ENCODE measurements around the gene FAT4. TPM values are rescaled to one million over a fixed set of nuclear protein-coding genes. Genes with fewer than 3 reads are reported as not detected.

FAT4 gene
- 17.3 and 30.7 TPM in 2 replicates for total RNA-seq

DNA sequence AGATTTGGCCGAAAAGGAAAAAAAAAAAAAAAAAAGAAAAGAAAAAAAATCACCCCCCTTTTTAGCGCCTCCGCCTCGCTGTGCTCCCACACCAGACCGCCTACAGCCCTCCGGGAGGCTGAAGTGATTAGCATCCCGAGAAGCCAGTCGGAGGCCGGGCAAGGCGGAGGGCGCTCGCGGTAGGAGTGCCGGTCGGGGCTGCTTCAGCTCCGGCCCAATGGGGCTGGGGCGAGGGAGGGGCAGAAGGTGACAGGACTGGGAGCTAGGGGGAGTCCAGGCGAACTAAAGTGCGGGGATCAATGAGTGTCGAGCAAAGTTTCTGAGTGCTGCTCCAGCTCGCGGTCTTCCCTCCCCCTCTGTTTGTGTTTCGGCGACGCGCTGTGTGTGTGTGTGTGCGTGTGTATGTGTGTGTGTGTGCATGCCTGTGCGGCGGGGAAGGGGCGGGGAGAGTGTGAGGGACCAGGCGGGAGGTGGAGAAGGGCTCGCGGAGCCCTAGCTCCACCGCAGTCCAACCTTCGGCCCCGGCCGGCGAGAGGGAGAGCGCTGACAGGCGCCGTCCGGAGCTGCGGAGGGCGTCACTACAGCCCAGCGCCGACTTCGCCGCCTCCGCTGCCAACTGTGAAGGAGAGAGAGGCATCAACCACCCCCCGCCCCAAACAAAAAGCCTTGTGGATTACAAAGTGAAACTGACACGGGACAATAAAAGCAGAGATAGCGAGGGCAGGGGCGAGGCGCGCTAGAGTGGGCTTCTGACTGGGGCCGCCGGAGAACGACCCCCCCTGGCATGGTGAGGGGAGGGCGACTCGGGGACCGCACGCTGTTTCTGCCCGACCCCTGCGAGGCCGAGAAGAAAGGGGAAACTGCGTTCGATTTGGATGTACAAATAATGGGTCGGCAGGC, at the start of gene FAT4:
FAT4 (plus strand) TSS at position 280 of the 900 bp plus-strand sequence. CDS start 1,457 bp downstream, outside the sequence.
- DNase-seq (ENCODE audit: extremely low read depth, low read depth, low spot score): peak; percentile 84

- DNase-seq (ENCODE audit: extremely low read depth, low read depth, low spot score): no peak
Observed at GRCh38 chr4:125265846-125266245, 48.9 kb upstream of the FAT4 start.

DNA sequence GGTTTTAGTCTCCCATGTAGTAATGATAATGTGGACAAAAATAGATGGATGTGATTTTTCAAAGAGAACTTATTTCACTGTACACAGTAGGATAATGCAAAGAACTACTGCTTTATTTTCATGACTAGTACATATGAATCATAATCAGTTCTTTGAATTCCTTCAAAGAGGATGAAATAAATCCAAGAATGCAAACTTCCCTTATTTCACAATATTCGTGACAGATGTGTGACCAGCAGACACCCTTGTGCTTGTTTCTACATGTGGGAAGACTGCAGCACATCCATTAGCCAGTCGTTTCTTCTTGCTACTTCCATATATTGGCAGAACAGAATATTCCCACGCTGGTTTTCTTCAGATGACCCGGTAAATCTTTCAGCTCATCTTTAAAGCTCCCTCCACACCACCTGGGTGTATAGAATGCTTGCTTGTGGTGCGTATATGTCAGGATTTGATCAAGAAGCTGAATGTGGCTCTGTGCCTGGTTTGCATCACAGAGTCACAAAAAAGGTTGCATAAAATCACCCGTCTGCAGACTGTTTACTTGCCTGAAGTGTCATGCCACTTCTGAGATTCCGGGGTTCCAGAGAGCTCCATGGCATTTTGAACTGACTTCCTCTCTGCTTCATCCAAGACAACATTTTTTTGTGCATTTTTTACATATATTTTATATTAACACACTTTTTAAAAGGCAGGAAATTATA, 47.7 kb upstream of the FAT4 start:
- DNase-seq (ENCODE audit: extremely low read depth, low read depth, low spot score): no peak

- DNase-seq (ENCODE audit: extremely low read depth, low read depth, low spot score): no peak
Observed at GRCh38 chr4:125267630-125268029, 47.1 kb upstream of the FAT4 start.

GRCh38 chr4:125268068-125268755, 46.5 kb upstream of the FAT4 start:
- DNase-seq (ENCODE audit: extremely low read depth, low read depth, low spot score): no peak

- no peak for DNase-seq (ENCODE audit: extremely low read depth, low read depth, low spot score)
Observed at GRCh38 chr4:125276811-125277210, 37.9 kb upstream of the FAT4 start.

DNA sequence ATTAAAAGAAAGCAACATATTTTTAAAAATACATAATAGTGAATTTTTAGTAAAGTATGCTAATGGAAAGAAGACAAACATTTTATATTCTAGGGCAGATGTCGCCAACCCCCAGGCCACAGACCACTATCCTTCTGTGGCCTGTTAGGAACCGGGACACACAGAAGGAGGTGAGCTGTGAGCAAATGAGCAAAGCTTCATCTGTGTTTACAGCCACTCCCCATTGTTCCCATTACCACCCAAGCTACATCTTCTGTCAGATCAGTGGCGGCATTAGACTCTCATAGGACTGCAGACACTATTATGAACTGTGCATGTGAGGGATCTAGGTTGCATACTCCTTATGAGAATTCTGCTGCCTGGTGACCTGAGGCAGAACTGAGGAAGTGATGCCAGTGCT, 37.0 kb upstream of the FAT4 start:
- no peak for DNase-seq (ENCODE audit: extremely low read depth, low read depth, low spot score)

DNA sequence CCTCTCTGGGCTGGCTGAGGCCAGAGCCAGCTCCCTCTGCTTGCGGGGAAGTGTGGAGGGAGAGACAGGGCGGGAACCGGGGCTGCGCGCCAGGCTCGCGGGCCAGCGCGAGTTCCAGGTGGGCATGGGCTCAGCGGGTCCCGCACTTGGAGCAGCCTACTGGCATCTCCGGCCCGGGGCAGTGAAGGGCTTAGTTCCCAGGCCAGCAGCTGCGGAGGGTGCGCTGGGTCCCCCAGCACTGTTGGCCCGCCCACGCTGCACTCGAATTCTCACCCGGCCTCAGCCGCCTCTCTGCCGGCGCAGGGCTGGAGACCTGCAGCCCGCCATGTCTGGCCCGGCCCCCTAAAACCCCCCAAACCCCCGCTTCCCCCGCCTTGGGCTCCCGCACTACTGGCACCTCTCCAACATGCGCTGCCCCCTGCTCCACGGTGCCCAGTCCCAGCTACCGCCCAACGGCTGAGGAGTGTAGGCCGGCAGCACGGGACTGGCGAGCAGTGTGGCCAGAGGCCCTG, 33.8 kb upstream of the FAT4 start:
- no peak for DNase-seq (ENCODE audit: extremely low read depth, low read depth, low spot score)

DNA sequence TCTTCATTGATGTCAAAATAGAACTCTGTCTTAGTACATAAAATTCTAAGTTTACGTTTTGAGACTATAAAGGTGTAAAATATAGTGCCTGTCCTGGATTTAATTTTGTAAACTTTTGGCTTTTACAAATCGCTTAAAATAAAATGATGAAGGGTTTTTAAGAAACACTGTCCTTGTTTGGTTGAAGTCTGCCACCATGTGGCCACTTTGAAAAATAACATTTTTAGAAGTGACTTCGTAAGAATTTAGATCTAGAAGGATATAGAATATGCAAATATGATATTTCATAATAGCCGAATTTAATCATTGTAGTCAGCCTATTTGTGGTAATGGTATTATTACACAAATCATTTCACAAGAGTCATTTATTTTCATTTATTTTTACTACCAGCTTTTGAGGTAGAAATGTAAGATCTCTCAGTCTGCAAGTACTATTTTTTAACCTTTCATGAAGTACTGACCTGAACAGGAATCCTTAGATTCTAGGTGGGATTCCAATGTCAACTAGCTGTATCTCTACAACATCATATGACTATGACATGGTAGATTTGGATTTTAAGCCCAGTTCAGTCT, 31.0 kb upstream of the FAT4 start:
- DNase-seq (ENCODE audit: extremely low read depth, low read depth, low spot score): no peak

GRCh38 chr4:125297116-125297515, 17.6 kb upstream of the FAT4 start:
- DNase-seq (ENCODE audit: extremely low read depth, low read depth, low spot score): no peak

DNA sequence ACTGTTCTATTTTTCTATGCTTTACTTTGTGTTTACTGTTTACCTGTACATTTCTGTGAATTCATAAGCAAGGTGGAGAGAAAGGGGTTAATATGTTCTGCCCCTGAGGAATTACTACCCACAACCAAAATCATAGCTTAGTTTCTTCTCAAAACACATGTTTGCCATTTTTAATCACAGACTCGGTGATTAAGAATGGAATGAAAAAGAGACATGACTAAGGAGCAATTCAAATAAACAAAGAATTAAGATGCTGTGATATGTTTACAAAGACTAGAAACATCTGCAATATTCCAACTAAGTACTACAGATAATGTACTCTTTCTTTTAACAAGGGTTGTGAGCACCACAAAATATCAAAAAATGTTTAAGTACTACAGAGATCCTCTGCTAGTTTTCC, 11.7 kb upstream of the FAT4 start:
- no peak for DNase-seq (ENCODE audit: extremely low read depth, low read depth, low spot score)

DNA sequence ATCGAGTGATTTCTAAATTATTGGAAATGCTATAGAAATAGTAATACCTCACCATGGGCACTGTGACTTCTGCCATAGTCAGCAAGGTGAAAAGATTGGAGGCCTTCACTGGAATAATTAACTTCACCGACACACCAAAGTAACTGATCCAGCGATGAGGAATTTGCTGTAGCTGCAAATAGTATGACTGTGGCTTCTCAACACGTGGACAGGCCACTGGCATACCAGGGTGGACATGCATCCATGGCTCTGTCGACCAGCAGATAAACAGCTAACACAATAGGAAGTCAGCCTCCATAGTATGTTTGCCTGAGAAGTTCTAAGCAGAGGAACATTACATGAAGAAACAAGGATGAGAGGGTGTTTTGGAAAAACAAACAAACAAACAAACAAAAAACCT, 10.9 kb upstream of the FAT4 start:
- no peak for DNase-seq (ENCODE audit: extremely low read depth, low read depth, low spot score)

DNA sequence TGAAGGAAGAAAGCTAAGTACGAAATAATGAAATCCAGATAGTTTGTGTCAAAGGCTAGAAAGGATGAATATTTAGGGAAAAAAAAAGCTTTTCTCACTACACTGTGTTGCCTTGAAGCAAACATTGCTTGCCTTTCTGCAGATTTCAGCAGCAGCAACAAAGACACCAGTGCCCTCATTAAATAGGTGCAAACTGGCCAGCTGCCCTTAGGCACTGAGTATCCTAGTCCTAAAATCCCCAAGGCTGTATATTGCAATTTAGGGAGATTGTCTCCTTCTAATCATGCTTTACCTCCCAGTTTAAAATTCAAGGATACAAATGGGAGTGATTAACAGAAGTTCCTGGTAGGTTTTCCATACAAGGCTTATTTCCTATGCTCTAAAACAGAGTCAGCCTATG, 8.6 kb upstream of the FAT4 start:
- no peak for DNase-seq (ENCODE audit: extremely low read depth, low read depth, low spot score)

- no peak for DNase-seq (ENCODE audit: extremely low read depth, low read depth, low spot score)
Observed at GRCh38 chr4:125306533-125306932, 8.2 kb upstream of the FAT4 start.

DNA sequence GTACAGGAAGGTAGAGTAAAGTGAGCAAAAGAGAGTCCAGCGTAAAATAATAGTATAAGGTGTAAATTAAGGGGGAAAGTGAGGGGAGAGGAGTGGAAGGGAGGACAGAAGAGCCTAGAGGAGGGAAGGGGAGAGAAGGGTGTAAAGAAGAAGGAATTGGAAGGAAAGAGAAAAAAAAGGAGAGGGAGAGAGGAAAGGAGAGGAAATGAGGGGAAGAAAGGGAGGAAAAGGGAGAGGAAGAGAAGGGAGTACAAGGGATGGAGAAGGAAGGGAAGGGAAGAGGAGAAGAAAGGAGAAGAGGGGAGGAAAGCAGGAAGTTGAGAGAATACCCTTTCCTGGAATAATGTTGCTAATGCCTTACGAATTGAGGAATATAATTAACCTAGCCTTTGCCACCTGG, 3.3 kb upstream of the FAT4 start:
- DNase-seq (ENCODE audit: extremely low read depth, low read depth, low spot score): no peak

GRCh38 chr4:125313497-125313896, 1.3 kb upstream of the FAT4 start:
- DNase-seq (ENCODE audit: extremely low read depth, low read depth, low spot score): peak; percentile 95

DNA sequence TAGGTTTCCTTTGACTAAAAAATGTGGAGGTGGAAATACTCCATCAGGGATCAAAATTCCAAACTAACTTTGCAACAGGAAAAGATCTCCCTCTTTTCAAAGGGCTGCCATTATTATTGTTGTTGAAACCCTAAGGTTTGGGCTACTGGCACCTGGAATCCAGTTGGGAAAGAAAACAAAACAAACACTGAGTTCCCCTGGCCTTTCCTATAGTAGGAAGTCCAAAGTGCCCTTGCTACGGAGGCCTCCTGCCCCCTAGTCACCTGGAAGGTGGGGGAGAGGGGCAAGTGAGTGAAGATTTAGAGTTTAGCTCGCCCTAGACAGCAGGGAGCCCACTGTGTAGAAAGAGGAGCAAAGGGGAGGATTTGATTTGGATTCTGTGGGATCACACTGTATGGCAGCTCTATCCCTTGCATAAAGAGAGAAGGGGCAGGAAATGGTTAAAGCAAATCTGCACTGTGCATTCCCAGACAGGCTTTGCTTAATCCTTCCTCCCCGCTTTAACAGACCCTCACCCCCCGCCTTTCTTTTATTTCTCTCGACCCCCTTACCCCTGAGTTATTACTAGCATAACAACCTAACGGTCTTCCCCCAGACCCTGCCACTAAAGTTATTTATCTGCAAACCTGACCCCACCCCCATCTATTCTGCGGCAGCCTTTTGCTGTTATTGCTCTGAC, 627 bp upstream of the FAT4 start:
- DNase-seq (ENCODE audit: extremely low read depth, low read depth, low spot score): no peak

DNA sequence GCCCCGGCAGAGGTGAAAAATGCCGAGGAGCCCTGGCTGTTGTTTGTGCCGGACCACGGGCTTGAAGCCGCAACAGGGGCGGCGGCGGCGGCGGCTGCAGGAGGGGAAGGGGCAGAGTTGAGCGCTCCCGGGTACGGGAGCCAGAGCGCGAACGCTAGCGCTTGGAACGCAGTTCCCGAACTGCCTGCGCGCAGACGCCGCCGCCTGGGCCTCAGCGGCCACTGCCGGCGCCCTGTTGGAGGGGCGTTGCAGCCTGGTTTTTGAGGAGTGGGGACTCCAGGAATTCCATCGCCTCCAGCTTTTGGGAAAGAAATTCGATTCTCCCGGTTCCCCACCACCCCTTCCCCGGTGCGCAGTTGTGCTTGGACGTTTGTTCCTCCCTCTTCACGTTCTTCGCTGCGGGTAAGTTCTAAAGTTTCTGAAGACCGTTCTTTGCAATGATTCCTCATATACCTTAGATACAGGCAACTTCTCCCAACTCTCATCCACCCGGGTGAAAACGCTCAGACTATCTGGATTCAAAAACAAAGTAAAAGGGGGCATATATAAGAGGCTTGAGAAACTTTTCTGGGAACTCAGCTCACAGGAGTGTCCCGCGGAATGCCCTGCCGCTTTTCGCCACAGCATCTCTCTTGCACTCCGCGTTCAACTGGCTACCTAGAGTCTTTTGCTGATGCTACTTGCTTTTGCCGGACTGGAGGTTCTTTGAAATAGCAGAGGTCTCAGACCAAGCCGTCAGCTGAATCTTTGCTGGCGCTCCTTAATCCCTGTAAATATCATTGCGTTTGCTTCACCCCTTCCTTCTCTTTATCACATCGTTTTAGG, 1.0 kb downstream of the FAT4 start:
- DNase-seq (ENCODE audit: extremely low read depth, low read depth, low spot score): no peak

DNA sequence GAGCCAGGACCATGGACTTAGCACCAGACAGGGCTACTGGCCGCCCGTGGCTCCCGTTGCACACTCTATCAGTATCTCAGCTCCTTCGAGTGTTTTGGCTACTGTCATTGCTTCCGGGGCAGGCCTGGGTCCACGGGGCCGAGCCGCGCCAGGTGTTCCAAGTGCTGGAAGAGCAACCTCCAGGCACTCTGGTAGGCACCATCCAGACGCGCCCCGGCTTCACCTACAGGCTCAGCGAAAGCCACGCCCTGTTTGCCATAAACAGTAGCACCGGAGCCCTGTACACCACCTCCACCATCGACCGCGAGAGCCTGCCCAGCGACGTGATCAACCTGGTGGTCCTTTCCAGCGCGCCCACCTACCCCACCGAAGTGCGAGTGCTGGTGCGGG, 1.6 kb downstream of the FAT4 start:
- no peak for DNase-seq (ENCODE audit: extremely low read depth, low read depth, low spot score)
